DMS153 treated with DMSO at 0.1 percent for 48 hours (cell line): ENCODE measurements around the gene MAMLD1.

Experiments
- DNase-seq: peaks from one replicate; lab custom pipeline; 2025; ENCODE audit not compliant: unreplicated experiment; lab: John Stamatoyannopoulos, UW

The MAMLD1 gene

DNA sequence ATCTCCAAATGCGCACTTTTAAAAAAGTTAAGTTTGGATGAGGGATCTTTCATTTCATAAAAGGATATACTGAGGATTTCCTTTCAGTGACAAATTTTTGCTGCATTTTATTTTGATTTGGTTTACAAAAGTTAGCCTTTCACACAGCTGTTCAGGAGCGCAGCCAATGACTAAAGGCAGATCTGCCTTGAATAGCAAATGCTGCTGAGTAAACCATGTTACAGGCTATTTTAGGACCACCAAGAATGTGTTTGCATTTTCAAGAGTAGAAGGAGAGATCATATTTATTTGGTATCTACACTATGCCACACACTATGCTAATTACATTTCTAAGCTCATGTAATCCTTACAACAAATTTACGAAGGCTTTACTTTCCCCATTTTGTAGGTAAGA is 92.1 kb downstream of the MAMLD1 start:
- DNase-seq, result no peak

DNA sequence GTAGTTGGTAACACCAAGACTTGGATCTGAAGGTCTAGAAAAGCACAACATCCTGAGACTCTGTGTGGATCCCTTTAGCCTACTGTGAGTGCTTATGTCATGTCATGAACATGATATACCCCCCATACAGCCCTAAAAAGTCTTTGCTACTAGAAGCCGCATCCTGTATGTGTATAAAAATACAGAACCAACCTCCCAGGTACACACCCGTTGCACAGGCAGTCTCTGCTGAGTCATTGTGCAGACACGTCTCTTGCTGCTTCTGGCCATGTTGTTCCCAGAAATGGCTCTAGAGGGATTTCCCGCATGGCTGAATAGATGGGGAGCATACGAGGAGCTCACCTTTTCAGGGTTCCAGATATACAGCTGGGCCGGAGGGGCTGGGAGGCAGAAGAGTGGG is 93.3 kb downstream of the MAMLD1 start:
- no peak for DNase-seq

- no peak for DNase-seq
Measured at GRCh38 chrX:150456941-150457340, 93.8 kb downstream of the MAMLD1 start.

DNA sequence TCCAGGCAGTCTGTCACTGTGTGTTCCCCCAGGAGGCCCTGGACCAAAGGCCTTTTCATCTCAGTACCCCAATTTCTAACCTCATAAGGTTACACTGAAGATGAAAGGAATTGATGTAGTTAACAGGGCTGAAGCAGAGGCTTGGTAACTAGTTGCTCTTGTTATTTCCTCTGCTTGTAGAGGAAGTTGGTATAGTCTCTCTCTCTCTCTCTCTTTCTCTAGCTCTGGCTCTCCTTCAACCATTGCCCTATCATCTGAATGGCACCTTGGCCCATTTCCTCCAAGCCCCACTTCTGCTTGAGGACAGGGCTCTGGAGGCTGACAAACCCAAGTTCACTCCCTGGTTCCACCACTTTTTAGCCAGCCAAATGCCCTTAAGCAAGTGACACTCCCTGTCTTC is 96.1 kb downstream of the MAMLD1 start:
- no peak for DNase-seq

GRCh38 chrX:150460063-150460462 is 96.9 kb downstream of the MAMLD1 start:
- no peak for DNase-seq

GRCh38 chrX:150460781-150461180 is 97.7 kb downstream of the MAMLD1 start:
- no peak for DNase-seq

GRCh38 chrX:150463566-150463965 is 100.4 kb downstream of the MAMLD1 start:
- DNase-seq, result no peak

DNA sequence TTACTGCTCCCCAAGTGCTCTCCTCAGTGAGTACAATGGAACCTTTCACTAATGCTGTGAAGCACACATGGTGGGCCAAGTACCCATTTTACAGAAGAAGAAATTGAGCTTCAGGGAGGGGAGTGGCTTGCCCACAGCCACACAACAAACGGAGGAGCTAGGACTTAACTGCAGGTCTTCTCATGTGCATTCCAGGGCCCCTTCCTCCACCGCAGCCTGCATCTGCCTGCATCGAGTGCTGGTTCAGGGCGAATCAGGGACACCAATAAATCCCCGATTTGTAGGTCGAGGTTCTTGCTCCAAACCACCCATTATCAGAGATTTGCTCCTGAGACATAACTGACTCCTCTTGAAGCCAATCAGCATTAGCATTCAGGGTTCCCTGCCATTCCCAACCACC is 100.9 kb downstream of the MAMLD1 start:
- DNase-seq, result no peak

GRCh38 chrX:150465326-150465725 is 102.2 kb downstream of the MAMLD1 start:
- DNase-seq, result no peak

- no peak for DNase-seq
Measured at GRCh38 chrX:150465881-150466775, 103.0 kb downstream of the MAMLD1 start.

GRCh38 chrX:150472306-150472705 is 109.2 kb downstream of the MAMLD1 start:
- no peak for DNase-seq

GRCh38 chrX:150473371-150473770 is 110.3 kb downstream of the MAMLD1 start:
- DNase-seq, result no peak

- no peak for DNase-seq
Measured at GRCh38 chrX:150475461-150475860, 112.3 kb downstream of the MAMLD1 start.

- DNase-seq, result no peak
Measured at GRCh38 chrX:150476164-150476699, 113.1 kb downstream of the MAMLD1 start.

DNA sequence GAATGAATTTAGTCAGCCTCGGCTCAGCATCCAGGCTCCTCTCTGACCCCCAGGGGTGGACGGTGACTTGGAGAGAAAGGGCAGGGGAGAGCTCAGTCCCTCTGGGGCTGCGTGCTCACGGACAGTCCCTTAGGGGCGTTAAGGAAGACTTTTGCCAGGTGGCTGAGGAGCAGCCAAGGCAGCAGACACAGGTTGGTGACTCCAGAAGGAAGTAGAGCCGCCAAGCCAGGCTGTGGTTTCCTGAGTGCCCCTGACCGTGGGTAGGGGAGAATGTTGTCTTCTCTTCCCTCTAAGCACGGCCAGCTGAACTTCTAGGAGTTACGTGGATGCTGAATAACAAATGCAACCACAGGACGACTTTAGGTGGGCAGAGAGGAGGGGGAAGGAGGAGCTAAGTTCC is 114.3 kb downstream of the MAMLD1 start:
- DNase-seq, result no peak

GRCh38 chrX:150478496-150479492 is 115.7 kb downstream of the MAMLD1 start:
- no peak for DNase-seq

DNA sequence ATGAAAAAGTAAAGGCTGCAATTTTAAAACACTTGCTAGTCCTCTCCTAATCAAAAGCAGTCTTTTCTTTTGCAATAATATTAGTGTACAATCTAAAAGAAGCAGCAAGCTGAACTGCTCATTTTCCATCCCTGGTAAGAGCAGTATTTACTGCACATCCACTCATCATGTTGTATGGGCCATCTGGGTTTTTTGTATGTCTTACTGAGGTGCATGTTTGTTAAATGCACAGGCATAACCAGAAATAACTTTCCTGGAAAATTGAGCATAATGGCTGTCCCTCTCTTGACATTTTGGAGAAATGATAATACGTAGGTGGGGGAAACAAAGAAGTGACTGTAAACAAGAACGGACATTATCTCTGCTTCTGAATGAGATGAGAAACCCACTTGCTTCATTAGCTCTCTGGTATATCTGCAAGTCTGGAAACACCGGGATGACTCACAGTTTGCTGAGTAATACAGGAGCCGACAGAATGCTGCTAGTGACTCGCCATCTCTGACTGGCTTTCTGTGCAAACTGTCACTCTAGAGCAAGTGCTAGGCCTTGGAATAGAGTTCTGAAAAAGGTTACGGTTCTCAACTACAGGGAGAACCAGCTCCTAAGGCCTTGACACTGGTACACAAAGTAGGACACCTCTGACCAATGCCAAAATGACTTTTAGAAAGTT is 119.6 kb downstream of the MAMLD1 start:
- DNase-seq, result no peak

DNA sequence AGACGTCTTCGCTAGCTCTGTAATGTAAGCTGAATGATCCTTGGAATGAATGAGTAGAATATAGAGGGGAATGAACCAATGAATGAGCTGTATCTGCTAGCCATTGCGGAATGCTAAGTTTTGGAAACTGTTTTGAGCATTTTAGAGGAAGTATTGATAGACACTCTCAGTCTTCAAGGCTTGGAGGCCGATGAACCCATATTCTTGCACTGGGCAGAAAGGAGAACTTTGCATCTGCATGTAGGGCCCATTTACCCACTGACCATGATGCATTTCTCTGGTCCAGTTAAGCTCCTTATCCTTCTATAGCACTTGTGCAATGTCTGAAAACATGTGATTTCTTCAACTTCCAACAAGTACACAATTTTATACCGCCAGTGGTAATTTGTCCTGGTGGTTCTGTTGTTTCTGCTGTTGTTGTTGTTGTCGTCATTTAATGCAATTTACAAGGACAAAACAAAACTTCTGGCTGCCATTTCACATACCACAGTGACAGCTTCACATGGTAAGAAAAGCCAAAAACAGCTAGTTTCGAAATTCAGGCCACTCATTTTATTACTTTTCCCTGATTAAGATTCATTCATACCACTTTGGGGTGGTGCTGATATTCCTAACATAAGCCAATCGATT is 120.4 kb downstream of the MAMLD1 start:
- no peak for DNase-seq

DNA sequence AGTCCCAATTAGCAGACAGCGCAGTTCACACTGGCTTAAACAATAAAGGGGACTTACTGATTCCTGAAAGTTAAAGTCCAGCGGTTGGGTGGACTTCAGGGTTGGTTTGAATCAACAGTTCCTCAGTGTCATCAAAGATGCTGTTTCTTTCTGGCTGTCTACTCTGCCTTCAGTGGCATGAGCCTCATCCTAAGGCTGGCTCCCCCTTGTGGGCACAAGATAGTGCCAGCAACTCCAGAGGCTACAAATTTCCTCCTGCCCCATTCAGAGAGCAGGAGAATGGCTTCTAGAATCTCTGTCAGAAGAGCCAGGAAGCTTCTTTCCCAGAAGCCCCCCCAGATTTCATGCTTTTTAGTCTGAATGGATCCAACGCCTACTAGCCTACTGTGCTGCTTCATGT is 122.9 kb downstream of the MAMLD1 start:
- peak; percentile 59 for DNase-seq

- no peak for DNase-seq
Measured at GRCh38 chrX:150487369-150488094, 124.4 kb downstream of the MAMLD1 start.
